TTC549 (cell line): Measurements from ENCODE around the gene CDHR3.
"Not testable (repeated sequence)": the region's sequence is repeated elsewhere in the genome, so short reads cannot be mapped to it uniquely, and the experiment has no call there.

Source experiments
- FAIRE-seq: peaks from 2 replicates; lab custom pipeline; 2012; peaks lifted over from hg19 to GRCh38; lab: Jason Lieb, UNC

The CDHR3 gene

GRCh38 chr7:105999256-105999655 is 36.2 kb downstream of the CDHR3 start:
- no peak for FAIRE-seq

GRCh38 chr7:106001196-106001595 is 38.1 kb downstream of the CDHR3 start:
- FAIRE-seq: no peak

- FAIRE-seq: no peak
Measured at GRCh38 chr7:106001886-106002285, 38.8 kb downstream of the CDHR3 start.

- no peak for FAIRE-seq
Measured at GRCh38 chr7:106003525-106004064, 40.5 kb downstream of the CDHR3 start.

GRCh38 chr7:106006906-106007305 is 43.8 kb downstream of the CDHR3 start:
- no peak for FAIRE-seq

GRCh38 chr7:106007796-106008195 is 44.7 kb downstream of the CDHR3 start:
- FAIRE-seq: not testable (repeated sequence)

GRCh38 chr7:106009503-106010226 is 46.6 kb downstream of the CDHR3 start:
- no peak for FAIRE-seq

GRCh38 chr7:106010331-106010730 is 47.3 kb downstream of the CDHR3 start:
- no peak for FAIRE-seq

GRCh38 chr7:106010866-106011265 is 47.8 kb downstream of the CDHR3 start:
- FAIRE-seq: no peak

GRCh38 chr7:106012184-106012583 is 49.1 kb downstream of the CDHR3 start:
- FAIRE-seq: no peak

- no peak for FAIRE-seq
Measured at GRCh38 chr7:106012935-106013439, 49.9 kb downstream of the CDHR3 start.

GRCh38 chr7:106015381-106016218 is 52.5 kb downstream of the CDHR3 start:
- no peak for FAIRE-seq

GRCh38 chr7:106016331-106016730 is 53.3 kb downstream of the CDHR3 start:
- no peak for FAIRE-seq

GRCh38 chr7:106017657-106018056 is 54.6 kb downstream of the CDHR3 start:
- FAIRE-seq: no peak

GRCh38 chr7:106018566-106019469 is 55.8 kb downstream of the CDHR3 start:
- no peak for FAIRE-seq

GRCh38 chr7:106019470-106019820 is 56.4 kb downstream of the CDHR3 start:
- FAIRE-seq: no peak

GRCh38 chr7:106021151-106022067 is 58.3 kb downstream of the CDHR3 start:
- FAIRE-seq: no peak

GRCh38 chr7:106022193-106022821 is 59.2 kb downstream of the CDHR3 start:
- FAIRE-seq: no peak

- FAIRE-seq: no peak
Measured at GRCh38 chr7:106023369-106024322, 60.6 kb downstream of the CDHR3 start.
